ENCODE measurements around the gene MEX3D. TPM values are rescaled to one million over a fixed set of nuclear protein-coding genes. Genes with fewer than 3 reads are reported as not detected.

The MEX3D gene
- total and polyA plus RNA-seq, 2 donors from 2014 or later, result 5.4 to 19.3 TPM

DNA sequence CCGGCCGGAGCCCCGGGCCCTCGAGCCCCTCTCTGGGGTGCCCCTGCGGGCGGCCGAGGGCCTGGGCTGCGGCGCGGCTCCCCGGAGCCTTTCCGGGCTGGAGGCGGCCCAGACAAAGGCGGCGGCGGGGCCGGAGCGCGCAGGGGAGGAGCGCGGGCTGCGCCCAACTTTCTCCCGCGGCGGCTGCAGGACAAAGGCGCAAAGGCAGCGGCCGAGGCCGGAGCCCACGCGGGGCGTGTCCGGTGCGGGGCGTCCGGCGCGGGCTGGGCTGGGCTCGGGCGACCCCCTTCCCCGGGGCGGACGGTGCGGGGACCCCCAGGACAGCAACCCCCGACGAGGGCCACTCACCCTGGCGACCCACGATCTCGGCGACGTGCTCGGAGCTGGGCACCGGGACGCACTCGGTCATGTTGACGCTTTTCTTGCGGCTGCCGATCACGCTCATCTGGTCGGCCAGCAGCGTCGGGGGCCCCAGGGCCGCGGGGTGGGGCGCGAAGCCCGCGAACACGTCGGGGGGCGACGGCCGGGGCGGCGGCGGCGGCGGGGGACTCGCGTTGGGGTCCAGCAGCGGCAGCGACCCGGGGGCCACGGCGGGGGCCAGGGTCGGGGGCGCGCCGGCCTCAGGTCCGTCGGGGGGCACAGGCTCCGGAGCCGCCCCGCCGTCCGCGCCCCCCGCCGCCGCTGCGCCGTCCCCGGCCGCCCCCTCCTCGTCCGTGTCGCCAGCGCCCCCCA lies 843 bp downstream of the MEX3D start:
- FAIRE-seq, result no peak

DNA sequence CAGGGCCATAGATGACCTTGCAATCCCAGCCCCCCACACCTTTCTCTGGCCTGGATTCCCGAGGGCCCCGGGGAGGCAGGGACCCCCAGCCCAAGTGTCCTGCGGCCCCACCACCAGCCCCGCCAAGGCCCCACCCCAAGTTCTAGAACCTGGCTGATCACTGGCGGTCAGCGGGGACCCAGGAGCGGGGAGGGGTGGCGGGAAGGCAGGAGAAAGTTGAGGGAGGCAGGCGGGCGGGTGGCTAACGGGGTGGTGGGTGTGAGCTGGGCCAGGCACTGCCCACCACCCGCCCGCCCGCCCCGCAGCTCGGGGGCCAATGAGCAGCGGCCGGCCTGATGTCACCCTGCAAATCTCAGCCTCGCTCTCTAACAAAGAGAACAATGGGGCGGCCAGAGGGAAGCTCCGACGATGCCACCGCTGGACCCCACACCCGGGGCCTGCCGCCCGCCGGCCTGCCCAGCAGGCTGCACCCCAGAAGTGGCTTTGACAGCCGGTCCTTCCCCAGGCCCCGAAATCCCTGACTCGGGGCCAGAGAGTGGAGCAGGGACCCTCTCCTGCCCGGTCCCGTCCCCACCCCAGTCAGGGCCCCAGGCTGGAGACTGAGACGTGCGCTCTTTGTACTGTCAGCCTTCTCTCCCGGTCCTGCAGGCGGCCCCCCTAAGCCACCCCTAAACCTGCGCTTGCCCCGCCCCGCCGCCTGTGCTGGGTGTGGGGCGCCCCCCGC lies 1.6 kb downstream of the MEX3D start:
- H3K27me3 ChIP-seq (ENCODE audit: control insufficient read depth, insufficient read depth, low read length), result no peaks in the 10 kb centered on the region
- no peak for TF ChIP-seq CTCF (IDR thresholded peaks at IDR 0.05; ENCODE audit: borderline replicate concordance, extremely low read depth, insufficient read depth)
- no peaks in the 10 kb centered on the region for H3K9me3 ChIP-seq (ENCODE audit: control insufficient read depth in 2 of 3, insufficient read depth in 1 of 3, low read length in 3 of 3)
- DNase-seq (peak; percentile 89 to 96 (median 92)), FAIRE-seq (no peak)
- H3K4me3 ChIP-seq (ENCODE audit: low read length in 3 of 3), result peak overlapping the region in 2 of 3 donors; percentile 51
- peak overlapping the region in 1 of 2 donors; percentile 51 for H3K27ac ChIP-seq (ENCODE audit: low read depth in 2 of 2, low read length in 2 of 2)
- H3K9ac ChIP-seq (ENCODE audit: low read length in 3 of 3), result peak overlapping the region in 1 of 3 donors; percentile 42
- H3K4me1 ChIP-seq (ENCODE audit: control insufficient read depth in 2 of 3, insufficient read depth in 2 of 3, low read depth in 1 of 3, low read length in 3 of 3), result peaks cover 0 to 9% (median 0%) of the 10 kb centered on the region in 3 donors
- no peaks in the 10 kb centered on the region for H3K36me3 ChIP-seq (ENCODE audit: control insufficient read depth in 2 of 3, insufficient read depth in 3 of 3, low read length in 3 of 3)
- intact Hi-C loops (cut with DNase I), result no loop called here

More for the DNA sequence above, 843 bp downstream of the MEX3D start:
- no peaks in the 10 kb centered on the region for H3K27me3 ChIP-seq (ENCODE audit: control insufficient read depth, insufficient read depth, low read length)
- peak overlapping the region in 2 of 3 donors; percentile 41 to 48 for H3K4me3 ChIP-seq (ENCODE audit: low read length in 3 of 3)
- peak overlapping the region in 1 of 2 donors; percentile 51 for H3K27ac ChIP-seq (ENCODE audit: low read depth in 2 of 2, low read length in 2 of 2)
- no peaks in the 10 kb centered on the region for H3K9me3 ChIP-seq (ENCODE audit: control insufficient read depth in 2 of 3, insufficient read depth in 1 of 3, low read length in 3 of 3)
- H3K36me3 ChIP-seq (ENCODE audit: control insufficient read depth in 2 of 3, insufficient read depth in 3 of 3, low read length in 3 of 3), result no peaks in the 10 kb centered on the region
- peak; percentile 23 to 84 (median 44) for DNase-seq
- no peak overlapping the region for H3K9ac ChIP-seq (ENCODE audit: low read length in 3 of 3)
- intact Hi-C loops (cut with DNase I), result no loop called here
- H3K4me1 ChIP-seq (ENCODE audit: control insufficient read depth in 2 of 3, insufficient read depth in 2 of 3, low read depth in 1 of 3, low read length in 3 of 3), result peaks cover 0 to 9% (median 0%) of the 10 kb centered on the region in 3 donors
- TF ChIP-seq CTCF (IDR thresholded peaks at IDR 0.05; ENCODE audit: borderline replicate concordance, extremely low read depth, insufficient read depth), result no peak

DNA sequence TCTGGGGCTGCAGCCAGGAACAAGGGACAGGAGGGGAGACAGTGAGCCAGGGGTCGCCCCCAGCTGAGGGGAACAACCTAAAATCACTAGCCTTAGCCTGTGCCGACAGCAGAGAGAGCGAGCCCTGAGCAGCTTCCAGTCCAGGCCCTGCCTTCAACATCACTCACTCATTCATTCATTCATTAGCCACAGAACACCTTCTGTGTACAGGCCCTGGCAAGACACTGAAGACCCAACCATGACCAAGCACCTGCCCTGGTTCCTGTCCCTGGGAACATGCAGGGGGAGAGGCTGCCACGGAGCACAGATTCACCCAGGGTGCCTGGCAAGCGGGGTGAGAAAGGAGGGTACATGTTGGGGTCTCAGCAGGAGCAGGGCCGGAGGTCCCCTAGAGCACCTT lies 4.9 kb downstream of the MEX3D start:
- H3K36me3 ChIP-seq (ENCODE audit: control insufficient read depth in 2 of 3, insufficient read depth in 3 of 3, low read length in 3 of 3), result no peaks in the 10 kb centered on the region
- no peak overlapping the region for H3K4me3 ChIP-seq (ENCODE audit: low read length in 3 of 3)
- H3K27me3 ChIP-seq (ENCODE audit: control insufficient read depth, insufficient read depth, low read length), result no peaks in the 10 kb centered on the region
- intact Hi-C loops (cut with DNase I), result no loop called here
- H3K27ac ChIP-seq (ENCODE audit: low read depth in 2 of 2, low read length in 2 of 2), result no peak overlapping the region
- DNase-seq, result no peak
- no peaks in the 10 kb centered on the region for H3K9me3 ChIP-seq (ENCODE audit: control insufficient read depth in 2 of 3, insufficient read depth in 1 of 3, low read length in 3 of 3)
- H3K9ac ChIP-seq (ENCODE audit: low read length in 3 of 3), result no peak overlapping the region
- FAIRE-seq, result no peak
- peaks cover 0 to 6% (median 0%) of the 10 kb centered on the region in 3 donors for H3K4me1 ChIP-seq (ENCODE audit: control insufficient read depth in 2 of 3, insufficient read depth in 2 of 3, low read depth in 1 of 3, low read length in 3 of 3)
- no peak for TF ChIP-seq CTCF (IDR thresholded peaks at IDR 0.05; ENCODE audit: borderline replicate concordance, extremely low read depth, insufficient read depth)
